Measurements from ENCODE around the gene CARD11.

Gene CARD11

GRCh38 chr7:2971914-2972834 lies 71.5 kb downstream of the CARD11 start:
- no peak overlapping the region for H3K4me3 ChIP-seq (ENCODE audit: low read length)
- no peak for TF ChIP-seq CTCF (conservative IDR thresholded peaks at IDR 0.05; ENCODE audit: low read depth, low read length)
- no peak for DNase-seq (ENCODE audit: low read depth)

DNA sequence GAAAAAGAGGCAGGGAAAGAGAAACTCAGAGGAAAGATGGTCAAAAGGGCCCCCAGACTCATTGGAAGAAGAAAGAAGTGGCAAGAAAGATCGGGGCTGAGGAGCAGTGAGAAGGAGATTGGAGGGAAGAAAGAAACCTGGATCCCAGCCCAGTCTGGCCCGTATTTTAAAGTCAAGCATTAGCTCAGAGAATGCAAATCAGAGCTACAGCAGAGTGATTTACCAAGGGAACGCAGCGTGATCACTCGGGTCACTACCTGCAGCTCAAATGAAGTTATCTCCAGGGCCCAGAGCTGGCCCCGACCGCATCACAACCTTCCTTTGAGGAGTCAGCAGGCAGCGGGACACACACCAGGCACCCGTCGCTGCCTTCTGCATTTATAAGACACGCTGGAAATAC lies 72.8 kb downstream of the CARD11 start:
- DNase-seq (ENCODE audit: low read depth), result no peak
- no peak overlapping the region for H3K4me3 ChIP-seq (ENCODE audit: low read length)
- TF ChIP-seq CTCF (conservative IDR thresholded peaks at IDR 0.05; ENCODE audit: low read depth, low read length), result no peak

DNA sequence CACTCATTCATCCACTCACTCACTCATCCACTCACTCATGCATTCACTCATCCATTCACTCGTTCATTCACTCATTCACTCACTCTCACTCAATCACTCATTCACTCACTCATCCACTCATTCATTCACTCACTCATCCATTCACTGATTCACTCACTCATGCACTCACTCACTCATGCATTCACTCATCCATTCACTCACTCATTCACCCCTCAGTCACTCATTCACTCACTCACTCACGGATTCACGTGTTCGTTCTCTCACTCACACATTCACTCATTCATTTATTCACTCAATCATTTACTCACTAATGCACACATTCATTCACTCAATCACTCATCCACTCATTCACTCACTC lies 73.4 kb downstream of the CARD11 start:
- no peak for TF ChIP-seq CTCF (conservative IDR thresholded peaks at IDR 0.05; ENCODE audit: low read depth, low read length)
- H3K4me3 ChIP-seq (ENCODE audit: low read length), result no peak overlapping the region
- DNase-seq (ENCODE audit: low read depth), result no peak

DNA sequence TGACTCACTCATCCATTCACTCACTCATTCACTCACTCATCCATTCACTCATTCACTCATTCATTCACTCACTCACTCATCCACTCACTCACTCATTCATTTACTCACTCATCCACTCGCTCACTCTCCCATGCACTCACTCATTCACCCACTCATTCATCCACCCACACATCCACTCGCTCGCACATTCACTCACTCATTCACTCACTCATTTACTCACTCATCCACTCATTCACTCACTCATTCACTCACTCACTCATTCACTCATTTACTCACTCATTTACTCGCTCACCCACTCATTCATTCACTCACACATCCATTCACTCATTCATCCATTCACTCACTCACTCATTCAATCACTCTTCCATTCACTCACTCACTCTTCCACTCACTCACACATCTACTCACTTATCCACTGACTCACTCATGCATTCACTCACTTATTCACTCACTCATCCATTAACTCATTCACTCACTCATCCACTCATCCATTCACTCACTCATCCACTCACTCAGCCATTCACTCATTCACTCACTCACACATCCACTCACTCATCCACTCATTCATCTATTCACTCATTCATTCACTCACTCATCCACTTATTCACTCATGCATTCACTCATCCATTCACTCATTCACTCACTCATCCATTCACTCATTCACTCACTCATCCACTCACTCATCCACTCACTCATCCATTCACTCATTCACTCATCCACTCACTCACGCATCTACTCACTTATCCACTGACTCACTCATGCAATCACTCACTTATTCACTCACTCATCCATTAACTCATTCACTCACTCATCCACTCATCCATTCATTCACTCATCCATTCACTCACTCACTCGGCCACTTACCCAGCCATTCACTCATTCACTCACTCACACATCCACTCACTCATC lies 74.0 kb downstream of the CARD11 start:
- H3K4me3 ChIP-seq (ENCODE audit: low read length), result no peak overlapping the region
- TF ChIP-seq CTCF (conservative IDR thresholded peaks at IDR 0.05; ENCODE audit: low read depth, low read length), result no peak
- no peak for DNase-seq (ENCODE audit: low read depth)

GRCh38 chr7:2968616-2969397 lies 74.9 kb downstream of the CARD11 start:
- no peak for TF ChIP-seq CTCF (conservative IDR thresholded peaks at IDR 0.05; ENCODE audit: low read depth, low read length)
- DNase-seq (ENCODE audit: low read depth), result no peak
- no peak overlapping the region for H3K4me3 ChIP-seq (ENCODE audit: low read length)

DNA sequence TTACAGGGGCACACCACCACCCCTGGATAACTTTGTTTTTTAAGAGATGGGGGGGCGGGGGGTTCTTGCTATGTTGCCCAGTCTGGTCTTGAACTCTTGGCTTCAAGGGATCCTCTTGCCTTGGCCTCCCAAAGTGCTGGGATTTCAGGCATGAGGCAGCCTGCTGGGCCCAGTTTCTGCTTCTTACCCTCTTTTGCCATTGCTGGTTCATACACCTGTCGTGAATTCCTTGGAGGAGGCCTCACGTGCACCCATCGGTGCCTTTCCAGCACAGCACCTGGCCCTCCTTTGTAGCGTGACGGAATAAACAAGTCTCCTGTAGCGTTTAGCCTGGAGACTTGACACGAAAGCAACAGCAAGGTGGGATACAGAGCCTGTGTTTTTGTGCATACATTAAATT lies 75.5 kb downstream of the CARD11 start:
- DNase-seq (ENCODE audit: low read depth), result no peak
- H3K4me3 ChIP-seq (ENCODE audit: low read length), result no peak overlapping the region
- TF ChIP-seq CTCF (conservative IDR thresholded peaks at IDR 0.05; ENCODE audit: low read depth, low read length), result no peak
